ENCODE measurements around the gene KRT40.
A peak's percentile ranks its signal among the peaks of the same experiment; 100 is the strongest.

KRT40 gene

DNA sequence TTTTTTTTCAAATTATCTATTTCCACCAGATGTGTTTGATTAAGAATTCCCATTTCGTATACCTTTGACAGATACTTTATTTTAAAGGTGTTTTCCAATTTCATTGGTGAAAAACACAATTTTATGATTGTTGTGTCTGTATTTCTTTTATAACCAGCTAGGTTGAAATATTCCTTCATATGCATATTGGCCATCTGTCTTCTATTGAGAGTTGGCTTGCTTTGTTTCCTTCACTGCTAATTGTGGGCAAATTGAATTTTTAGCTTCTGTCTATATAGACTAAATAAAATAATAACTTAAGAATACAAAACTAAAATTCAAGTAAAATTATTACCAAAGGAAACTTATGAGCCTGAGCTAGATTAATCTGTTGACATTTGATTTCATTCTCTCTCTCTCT is 11.0 kb upstream of the KRT40 start:
- no peak for DNase-seq

DNA sequence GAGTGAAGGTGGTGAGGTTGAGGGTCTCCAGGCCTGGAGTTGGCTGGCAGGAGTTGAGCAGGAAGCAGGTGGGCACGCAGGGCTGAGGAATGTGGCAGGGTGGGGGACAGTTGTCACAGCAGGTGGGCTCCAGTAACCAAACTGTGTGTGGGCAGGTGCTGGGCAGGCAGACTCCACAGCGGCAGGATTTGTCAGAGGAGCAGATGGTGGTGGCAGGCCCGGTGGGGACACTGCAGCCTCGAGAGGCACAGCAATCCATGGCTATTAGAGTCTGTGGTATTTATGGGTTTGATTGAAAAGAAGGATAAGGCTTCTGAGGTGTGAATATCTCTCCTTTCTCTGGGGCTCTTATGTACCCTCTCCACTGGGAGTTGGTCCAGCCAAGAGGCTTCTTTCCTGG is 9.7 kb upstream of the KRT40 start, which contains the start of gene KRTAP3-3:
TSS of gene KRTAP3-3 (minus strand) at position 326 of the 400 bp plus-strand sequence. CDS start at position 259, 67 bp downstream.
- no peak for DNase-seq

- no peak for DNase-seq
These were observed 9.0 kb upstream of the KRT40 start for GRCh38 chr17:40993084-40993483.

GRCh38 chr17:40992666-40993065 is 8.5 kb upstream of the KRT40 start:
- DNase-seq = no peak

GRCh38 chr17:40986920-40987319 is 2.8 kb upstream of the KRT40 start:
- DNase-seq = no peak

- DNase-seq = no peak
These were observed 3.0 kb downstream of the KRT40 start for GRCh38 chr17:40981115-40981514.

DNA sequence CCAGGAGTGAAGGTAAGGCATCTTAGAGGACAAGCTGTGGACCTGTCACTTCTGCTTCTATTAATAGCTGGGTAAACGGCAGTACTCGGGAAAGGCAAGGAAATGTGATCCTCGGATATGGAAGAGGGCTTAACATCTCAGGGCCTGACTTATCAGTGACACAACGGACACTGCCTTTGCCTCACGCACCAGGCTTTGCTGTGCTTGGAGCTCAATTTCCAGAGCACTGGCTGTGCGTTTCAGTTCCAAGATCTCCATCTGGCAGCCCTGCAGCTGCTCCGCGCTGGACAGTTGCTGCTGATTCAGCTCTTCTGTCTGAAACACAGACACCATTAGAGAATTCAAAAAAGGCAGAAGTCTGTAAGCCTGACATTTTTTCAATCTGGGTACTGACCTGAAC is 3.5 kb downstream of the KRT40 start:
- DNase-seq = no peak

GRCh38 chr17:40980117-40980516 is 4.0 kb downstream of the KRT40 start:
- no peak for DNase-seq

- DNase-seq = no peak
These were observed 5.5 kb downstream of the KRT40 start for GRCh38 chr17:40978575-40979151.

GRCh38 chr17:40975516-40975915 is 8.6 kb downstream of the KRT40 start:
- DNase-seq = no peak

DNA sequence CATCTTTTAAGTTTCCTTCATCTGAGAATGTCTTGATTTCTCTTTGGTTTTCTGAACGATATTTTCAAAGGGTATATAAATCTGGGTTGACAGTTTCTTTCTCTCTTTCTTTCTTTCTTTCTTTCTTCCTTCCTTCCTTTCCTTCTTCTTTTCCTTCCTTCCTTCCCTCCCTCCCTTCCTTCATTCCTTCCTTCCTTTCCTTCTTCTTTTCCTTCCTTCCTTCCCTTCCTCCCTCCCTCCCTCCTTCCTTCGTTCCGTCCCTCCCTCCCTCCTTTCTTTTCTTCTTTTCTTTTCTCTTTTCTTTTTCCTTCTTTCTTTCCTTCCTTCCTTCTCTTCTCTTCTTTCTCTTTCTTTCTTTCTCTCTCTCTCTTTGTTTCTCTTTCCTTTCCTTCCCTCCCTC is 9.8 kb downstream of the KRT40 start:
- no peak for DNase-seq

- no peak for DNase-seq
These were observed 16.5 kb downstream of the KRT40 start for GRCh38 chr17:40967582-40967981.

GRCh38 chr17:40966848-40967247 is 17.3 kb downstream of the KRT40 start, which contains the start of gene KRT39:
Gene KRT39 (minus strand): TSS chr17:40966948. CDS start chr17:40966856, 92 bp downstream.
- no peak for DNase-seq

GRCh38 chr17:40963838-40964237 is 20.3 kb downstream of the KRT40 start:
- peak; percentile 31 to 34 for DNase-seq

GRCh38 chr17:40962059-40962561 is 22.0 kb downstream of the KRT40 start:
- no peak for DNase-seq

- DNase-seq = no peak
These were observed 22.5 kb downstream of the KRT40 start for GRCh38 chr17:40961591-40961990.

- DNase-seq = no peak
These were observed 24.0 kb downstream of the KRT40 start for GRCh38 chr17:40960144-40960543.

DNA sequence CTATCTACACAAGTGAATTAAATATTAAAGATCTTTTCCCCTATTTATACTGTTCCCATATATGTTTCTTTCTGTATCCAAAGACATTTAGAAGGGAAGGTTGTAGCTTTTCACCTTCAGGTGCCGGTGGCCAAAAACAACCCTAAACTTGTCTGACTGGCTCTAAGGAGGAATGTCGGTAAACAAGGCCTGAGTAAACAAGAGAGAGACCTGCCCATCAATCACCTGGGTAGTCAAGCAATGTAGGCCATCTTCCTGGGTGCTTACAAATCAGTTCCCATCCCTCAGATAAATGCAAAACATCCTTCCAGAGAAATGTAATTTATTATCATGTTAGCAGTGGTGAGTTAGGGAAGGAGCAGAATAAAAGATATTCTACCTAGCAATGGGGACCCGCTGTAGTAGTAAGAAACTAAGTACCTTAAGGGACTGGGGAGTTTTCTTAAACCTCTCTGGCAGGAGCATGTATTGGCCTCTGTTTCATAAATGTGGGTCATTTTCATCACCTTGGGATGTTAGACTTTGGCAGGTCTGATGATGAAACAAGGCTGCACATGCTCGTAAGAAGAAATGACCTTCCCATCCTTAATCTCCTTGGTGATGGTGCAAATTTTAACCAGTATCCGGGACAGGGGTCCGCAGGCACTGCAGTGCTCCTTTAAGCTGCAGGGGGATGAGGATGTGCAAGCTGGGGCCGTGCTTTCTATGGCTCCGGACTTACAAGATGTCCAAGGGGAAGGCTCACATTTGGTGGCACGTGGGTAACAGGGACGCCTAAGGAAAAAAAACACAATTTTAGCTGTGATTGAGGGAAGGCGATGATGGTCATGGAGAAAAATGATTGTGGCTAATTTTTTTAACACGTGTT is 25.8 kb downstream of the KRT40 start:
- no peak for DNase-seq

DNA sequence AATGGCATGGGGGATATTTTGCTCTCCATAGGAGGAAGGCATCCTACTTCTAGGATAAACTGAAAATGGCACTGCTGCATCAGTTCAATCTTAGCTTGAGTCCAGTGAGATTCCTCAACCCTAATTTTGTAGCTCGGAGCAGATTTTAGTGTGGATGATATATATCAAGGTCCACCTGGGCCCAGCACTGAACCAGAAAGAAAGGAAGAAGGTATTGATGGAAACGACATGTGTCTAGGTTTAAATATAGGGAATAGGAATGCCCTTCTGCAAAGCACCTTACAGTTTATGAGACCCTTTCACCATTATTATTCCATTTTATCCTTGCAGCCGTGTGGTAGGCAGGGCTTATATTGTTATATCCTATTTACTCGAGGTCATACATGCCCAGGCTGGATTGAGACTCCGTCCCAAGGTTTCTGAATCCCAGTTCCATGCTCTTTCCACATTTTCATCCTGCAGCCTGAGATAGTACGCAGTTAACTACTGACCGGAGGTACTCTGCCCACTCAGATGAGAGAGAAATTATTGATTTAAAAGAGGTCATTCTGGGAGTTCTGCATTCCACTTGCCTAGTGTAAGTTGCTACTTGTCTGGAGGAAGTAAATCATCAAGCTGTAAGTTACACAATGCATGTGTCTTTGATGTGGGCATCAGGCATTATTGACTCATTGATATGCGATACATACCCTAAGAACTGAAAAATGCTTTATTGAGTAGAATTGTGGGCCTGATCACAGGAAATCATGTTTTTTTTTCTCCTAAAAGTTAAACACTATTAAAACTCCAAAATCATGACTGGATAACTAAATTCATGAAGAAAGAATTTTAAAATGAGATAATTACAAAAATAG is 27.5 kb downstream of the KRT40 start:
- no peak for DNase-seq

- DNase-seq = no peak
These were observed 30.2 kb downstream of the KRT40 start for GRCh38 chr17:40953881-40954280.

DNA sequence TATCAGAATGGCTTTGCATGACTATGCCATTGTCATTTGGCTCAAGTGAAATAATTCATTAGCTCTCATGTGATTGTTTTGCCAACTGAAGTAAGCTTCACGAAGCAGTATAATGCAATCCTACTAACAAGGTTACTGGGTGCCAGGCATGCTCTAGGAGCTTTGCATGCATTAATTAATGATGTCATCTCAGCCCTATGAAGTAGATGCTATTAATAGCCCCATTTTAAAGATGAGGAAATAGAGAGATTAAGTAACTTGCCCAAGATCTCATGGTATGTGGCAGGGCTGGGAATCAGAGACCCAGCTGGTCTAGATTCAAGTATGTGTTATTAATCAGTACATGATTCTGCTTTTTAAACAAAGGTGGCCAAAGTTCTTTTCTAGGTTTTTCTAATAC is 31.5 kb downstream of the KRT40 start:
- no peak for DNase-seq

DNA sequence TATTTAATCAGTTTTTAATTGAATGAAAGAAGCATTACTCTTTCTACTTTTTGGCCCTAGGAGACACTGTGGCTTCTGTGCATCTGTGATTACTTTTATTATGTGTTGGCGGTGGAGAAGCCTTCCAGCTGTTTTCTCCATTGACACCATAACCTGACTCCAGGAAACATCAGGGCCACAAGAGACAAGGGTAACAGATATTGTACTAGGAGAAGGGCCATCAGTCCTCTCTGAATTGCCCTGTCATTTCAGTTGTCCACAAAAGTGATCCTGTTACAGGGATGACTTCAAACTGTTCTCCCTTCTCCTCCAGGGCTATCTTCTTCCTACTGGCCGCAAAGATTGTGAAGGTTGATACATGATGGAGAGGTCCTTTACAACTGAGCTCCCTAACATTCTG is 32.0 kb downstream of the KRT40 start:
- no peak for DNase-seq

DNA sequence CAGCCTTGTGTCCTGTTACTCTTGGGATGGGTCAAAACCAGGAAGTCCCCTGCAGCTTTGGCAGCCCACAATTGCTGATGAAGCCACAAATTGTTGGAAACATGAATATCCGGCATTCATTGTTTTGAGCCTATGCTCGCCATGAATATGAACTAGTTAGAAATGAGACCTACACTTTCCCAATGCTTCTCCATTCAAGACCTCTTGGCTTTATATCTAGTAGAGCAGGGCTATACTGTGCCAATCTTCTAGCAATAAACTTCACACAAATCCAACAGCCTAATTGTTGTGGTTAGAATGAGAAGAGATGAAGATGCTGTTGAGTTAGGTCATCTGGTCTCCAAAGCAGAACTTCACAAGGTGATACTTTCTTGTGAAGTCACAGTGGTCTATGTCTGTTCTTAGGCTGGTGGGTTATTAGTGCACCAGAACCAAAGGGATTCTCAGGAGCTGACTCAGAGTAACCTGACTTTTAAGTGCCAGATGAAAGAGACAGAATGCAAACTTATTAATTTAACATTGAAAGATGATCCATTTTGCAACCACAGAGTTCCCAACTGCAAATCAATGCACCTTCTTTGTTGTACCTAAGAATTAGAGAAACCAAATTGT is 33.0 kb downstream of the KRT40 start:
- DNase-seq = no peak
